Stimulated activated CD4-positive, alpha-beta T cell treated with anti-CD3 and anti-CD28 coated beads, Interleukin-1b, Interleukin-23, amount 100 ng/mL, for 24 hours (primary cell): ENCODE data around the gene C1QTNF9B.
"Not testable (repeated sequence)": the region's sequence is repeated elsewhere in the genome, so short reads cannot be mapped to it uniquely, and the experiment has no call there.

Experiments used
- DNase-seq, 4 experiments: peaks; one replicate each; pipeline ENCODE4 v3.0.0-alpha.2; 2020; ENCODE audit warnings: low read depth in 4 of 4, low spot score in 1 of 4

Gene C1QTNF9B

DNA sequence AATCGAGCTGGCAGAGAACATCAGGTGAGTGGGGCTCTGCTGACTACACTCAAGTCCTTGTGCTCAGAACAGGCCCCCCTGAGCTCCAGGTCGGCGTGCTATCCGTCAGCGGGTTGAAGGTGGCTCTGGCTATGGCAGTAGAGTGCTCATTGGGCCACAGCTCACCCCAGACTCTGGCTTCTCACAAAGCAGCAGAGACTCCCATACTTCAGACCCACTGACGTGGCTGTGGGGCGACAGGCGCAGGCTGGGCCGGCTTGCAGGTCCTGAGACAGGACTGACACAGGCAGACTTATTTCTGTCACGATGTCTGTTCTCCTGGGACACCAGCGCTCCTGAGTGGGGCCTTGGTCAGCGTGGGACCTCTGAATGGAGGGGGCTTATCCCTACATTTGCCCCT, 2.6 kb downstream of the C1QTNF9B start:
- DNase-seq = not testable (repeated sequence)

- not testable (repeated sequence) for DNase-seq
Measured at GRCh38 chr13:23893791-23894190, 3.5 kb downstream of the C1QTNF9B start.

DNA sequence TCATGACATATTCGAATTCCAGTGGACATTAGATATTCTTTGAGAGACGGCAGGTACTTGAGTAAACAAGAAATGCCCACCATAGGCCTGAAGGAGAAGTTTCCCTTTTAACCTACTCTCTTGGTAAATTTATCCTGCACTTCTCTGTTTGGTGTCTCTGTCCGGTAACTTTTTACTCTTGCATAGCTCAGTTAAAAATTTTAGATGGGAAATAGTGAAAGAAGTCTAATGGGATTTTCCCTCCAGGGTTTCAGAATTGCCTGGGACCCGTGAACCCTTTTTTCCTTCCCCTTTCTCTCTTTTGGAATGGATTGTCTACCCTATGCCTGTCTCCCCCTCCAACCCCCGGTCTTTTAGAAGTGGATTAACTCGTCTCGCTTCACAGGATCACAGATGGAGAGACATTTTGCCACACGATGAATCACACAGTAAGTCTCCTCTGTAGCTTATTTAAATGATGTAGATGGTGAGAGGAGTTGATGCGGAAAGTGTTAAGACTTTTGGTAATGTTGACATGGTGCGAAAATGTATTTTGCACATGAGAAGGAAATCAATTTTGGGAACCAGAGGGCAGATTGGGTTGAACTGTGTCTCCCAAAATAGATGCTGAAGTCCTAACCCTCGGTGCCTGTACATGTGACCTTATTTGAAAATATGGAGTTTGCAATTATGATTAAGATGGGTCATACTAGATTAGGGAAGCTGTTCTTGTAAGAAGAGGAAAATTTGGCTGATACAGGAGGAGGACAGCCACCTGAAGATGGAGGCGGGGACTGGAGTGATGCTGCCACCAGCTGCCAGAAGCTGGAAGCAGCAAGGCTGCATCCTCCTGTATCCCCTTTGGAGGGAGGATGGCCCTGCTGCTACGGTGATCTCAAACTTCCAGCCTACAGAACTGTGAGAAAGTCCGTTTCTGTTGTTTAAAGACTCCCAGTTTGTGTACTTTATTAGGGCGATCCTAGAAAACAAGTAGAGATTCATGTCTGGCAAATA, 7.4 kb downstream of the C1QTNF9B start:
- no peak for DNase-seq

DNA sequence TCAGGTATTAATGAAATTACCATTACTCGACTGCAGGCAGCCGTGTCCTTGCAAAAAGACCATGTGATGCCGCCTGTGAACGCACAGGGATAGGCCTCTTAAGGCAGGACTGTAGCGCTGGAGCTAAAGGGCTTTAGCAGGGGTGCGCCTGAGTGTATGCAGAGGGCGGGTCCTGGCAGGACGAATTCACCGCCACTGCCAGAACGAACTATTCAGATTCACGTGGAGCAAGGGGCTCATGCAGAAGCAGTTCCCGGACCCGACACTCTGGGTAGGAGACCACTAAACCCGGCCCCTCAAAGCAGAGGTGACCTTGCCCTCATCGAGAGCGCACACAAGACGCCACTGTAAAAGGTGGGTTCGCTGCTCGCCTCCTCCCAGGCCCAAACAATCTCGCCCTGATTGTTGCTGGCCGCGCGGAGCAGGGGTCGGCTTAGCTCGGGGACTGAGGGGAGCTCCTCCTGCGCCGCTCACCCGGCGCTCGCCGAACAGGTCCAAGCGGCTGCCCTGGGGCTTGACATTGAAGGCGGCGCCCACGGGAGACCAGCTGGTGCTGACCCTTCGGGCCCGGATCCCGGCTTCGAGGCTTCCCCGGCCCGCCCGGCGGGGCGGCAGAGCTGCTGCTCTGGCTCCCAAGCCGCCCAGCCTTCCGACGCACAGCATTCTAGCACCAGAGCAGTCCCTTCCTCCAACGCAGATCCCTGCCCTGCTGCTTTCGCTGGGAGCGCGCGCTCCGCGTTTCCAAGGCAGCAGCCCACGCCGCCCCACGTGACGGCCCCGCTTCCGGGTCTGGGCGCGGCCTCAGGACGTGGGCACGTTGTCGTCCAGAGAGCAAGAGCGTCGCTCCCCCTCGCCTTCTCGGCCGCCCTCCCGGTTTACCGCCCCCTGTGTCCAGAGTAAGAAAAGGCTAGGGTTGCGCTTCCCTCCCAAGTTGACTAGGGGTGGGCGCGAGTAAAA, 8.4 kb downstream of the C1QTNF9B start, which contains the start of gene MIPEP:
Gene MIPEP (minus strand): TSS at position 743 of the 957 bp plus-strand sequence. CDS start 80 bp downstream, at position 663.
- peak; percentile 81 to 88 (median 86) for DNase-seq

DNA sequence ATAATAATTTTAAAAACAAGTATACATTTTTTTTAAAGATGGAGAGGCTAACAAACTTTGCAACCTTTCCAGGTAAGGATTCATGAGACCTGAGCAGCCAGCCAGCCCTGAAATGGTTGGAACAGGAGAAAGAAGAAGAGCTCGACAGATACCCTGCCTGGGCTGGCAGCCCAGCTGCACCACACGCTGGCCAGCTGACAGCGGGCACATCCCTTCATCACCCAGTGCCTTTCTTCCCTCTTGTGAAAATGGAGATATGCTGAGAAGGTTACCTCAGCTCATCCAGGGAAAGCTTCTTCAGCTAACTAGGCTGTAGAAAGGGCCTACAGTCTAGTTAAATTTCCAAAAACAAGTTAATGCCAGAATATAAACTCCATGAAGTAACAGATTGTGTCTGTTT, 12.9 kb downstream of the C1QTNF9B start:
- DNase-seq = not testable (repeated sequence)

- no peak for DNase-seq
Measured at GRCh38 chr13:23883255-23883654, 14.0 kb downstream of the C1QTNF9B start.

DNA sequence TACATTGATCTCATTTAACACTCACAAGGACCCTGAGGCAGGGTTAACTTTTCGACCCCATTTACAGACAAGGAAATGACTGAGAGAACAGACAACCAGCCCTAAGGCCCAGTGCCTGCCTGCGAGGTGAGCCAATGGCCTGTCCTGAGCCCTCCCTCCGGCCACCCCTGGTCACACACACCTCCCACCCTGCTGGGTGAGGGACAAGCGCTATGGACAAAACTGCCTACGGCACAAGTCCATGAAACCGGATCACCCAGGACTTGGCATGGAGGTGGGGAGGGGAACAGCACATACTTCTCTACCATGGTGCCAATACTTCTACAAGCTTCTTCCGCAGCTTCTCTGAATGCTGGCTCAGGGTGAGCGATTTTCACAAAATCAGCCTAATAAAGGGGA, 15.9 kb downstream of the C1QTNF9B start:
- DNase-seq = not testable (repeated sequence)

DNA sequence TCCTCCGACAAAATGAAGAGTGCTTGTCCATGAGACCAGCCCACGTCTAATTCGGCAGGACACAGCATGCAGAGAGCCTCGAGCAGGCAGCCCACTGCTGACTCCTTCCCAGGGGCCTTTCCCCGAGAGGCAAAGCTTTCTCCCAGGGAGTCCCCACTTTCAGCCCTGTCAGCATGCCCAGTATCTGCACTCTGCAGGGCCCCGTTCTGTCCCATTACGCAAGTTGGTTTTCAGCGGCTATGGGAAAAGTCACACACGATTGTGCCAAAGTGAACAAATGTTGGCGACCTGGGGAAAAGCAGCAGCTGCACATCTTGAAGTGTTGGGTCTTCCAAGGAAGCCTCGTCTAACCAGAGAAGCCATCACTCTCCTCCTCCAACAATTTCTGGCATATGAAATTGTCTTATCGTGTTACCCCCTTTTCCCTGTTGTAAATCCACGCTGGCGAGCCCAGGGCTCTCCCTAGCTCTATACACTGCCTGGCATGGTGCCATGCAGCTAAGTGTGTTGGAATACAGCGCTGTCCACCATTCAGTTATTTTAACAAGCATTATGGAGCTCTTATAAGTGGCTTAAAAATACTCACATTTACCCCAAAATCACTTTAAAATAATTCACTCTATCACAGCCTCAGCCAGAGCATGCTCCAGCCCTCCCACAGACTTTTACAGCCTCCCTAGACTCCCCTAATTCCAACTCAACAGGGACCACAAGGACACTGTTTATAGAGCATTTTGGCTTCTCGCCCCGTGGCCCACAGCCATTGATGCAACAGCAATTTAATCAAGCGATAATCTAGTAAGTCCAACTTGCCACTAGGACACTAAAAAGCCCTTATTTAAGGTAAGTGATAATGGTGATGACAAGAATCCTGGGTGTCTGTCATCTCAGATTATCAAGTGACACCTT, 16.6 kb downstream of the C1QTNF9B start:
- DNase-seq = not testable (repeated sequence)

GRCh38 chr13:23877286-23877685, 20.0 kb downstream of the C1QTNF9B start:
- DNase-seq = no peak

DNA sequence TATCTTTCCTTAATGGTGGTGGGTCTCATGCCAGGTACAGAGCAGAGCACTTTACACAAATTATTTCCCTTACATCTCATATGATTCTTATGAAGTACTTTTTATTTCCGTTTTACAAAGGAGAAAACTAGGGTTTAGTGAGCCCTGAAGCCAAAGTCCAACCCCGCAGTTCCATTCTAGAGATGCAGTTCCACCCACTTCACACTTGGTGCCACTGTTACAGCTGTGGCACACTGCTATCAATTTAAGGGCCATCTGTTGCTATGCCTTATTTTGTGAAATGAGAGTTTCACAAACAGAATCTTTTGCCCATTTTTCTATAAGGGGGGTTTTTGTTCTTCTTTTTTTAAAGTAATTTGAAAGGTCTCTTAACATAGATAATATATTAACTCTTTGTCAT, 21.0 kb downstream of the C1QTNF9B start:
- no peak for DNase-seq

DNA sequence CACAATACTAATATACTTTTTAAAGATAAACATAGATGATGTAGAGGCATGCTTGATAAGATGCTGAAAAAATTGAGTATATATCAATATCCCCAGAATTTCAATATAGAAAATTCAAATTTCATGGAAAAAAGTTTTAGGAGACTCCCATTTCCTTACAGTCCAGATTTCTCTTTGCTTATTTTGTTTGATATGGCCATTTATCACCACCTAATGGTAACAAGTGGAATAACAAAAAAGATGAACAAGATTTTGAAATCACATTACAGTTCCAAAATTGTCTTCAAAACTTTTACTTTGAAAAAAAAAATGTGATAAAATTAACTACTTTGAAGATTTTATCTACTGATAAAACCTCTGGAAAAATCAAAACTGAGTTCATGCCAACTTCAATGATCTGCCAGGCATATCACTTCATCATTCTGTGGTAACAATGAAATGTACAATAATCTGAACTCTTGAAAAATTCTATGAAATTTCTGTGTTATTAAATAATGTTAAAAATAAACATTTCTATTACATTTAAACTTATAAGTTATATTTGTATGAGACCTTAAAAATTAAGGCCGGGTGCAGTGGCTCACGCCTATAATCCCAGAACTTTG, 25.6 kb downstream of the C1QTNF9B start:
- no peak for DNase-seq

GRCh38 chr13:23870356-23871140, 26.8 kb downstream of the C1QTNF9B start:
- no peak for DNase-seq

DNA sequence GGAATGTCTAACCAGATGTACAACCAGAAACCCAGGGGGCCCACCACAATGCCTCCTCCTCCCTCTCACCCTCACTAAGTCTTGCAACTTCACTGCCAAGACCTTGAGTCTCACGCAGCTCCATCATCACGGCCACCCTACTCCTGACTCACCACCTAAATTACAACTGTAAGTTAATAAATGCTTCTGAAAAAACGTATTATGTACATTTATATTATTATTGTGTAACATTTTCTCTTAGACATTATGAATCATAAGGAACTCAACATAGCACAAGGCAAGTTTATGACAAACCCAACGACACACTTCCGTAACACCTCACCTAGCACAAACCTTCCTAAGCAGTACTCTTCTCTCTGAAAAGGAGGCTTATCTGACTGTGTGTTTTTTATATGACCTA, 28.8 kb downstream of the C1QTNF9B start:
- DNase-seq = no peak

- no peak for DNase-seq
Measured at GRCh38 chr13:23867027-23867491, 30.2 kb downstream of the C1QTNF9B start.

GRCh38 chr13:23866420-23867026, 30.8 kb downstream of the C1QTNF9B start:
- DNase-seq = no peak

- no peak for DNase-seq
Measured at GRCh38 chr13:23865906-23866305, 31.4 kb downstream of the C1QTNF9B start.

- no peak for DNase-seq
Measured at GRCh38 chr13:23865026-23865425, 32.3 kb downstream of the C1QTNF9B start.

GRCh38 chr13:23861310-23861709, 36.0 kb downstream of the C1QTNF9B start:
- DNase-seq = no peak

DNA sequence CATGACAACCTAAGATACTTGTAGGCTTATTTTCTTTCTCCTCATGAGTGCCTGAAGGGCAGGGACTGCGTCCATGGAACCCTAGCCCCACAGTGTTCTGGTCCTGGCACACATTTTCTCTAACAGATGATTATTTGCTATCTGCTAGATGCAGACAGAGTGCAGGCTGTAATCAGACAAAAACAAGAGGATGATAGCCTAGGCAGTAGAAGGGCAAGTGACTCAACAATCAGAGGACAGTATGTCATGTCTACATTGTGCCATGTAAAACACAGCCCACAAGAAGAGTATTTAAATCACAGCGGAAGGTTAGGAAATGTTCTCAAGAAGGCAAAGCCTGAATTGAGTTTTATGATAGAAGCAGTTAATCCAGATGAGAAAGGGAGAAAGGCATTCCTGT, 37.4 kb downstream of the C1QTNF9B start:
- no peak for DNase-seq
